GM12874 (cell line): ENCODE results near the gene ZNF764.

Source experiments
- CTCF ChIP-seq: IDR thresholded peaks from 2 replicates; pipeline ENCODE4 v1.5.1; 2011; ENCODE audit warnings: low read depth, mild to moderate bottlenecking, control low read depth, low read length, moderate library complexity; ENCODE audit not compliant: insufficient read depth

Gene ZNF764

GRCh38 chr16:30581457-30581856, 23.3 kb upstream of the ZNF764 start:
- no peak for TF ChIP-seq CTCF

DNA sequence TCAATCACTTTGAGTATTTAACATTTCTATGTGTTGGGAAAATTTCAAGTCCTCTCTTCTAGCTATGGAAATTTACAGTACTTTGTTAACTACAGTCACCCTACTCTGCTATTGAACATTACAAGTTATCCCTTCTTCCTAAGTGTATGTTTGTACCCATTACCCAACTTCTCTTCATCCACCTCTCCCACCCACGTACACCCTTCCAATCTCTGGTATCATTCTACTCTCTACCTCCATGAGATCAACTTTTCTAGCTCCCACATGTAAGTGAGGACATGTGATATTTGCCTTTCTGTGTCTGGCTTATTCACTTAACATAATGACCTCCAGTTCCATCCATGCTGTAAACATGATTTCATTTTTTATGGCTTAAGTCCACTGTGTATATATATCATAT, 16.5 kb upstream of the ZNF764 start:
- TF ChIP-seq CTCF = no peak

DNA sequence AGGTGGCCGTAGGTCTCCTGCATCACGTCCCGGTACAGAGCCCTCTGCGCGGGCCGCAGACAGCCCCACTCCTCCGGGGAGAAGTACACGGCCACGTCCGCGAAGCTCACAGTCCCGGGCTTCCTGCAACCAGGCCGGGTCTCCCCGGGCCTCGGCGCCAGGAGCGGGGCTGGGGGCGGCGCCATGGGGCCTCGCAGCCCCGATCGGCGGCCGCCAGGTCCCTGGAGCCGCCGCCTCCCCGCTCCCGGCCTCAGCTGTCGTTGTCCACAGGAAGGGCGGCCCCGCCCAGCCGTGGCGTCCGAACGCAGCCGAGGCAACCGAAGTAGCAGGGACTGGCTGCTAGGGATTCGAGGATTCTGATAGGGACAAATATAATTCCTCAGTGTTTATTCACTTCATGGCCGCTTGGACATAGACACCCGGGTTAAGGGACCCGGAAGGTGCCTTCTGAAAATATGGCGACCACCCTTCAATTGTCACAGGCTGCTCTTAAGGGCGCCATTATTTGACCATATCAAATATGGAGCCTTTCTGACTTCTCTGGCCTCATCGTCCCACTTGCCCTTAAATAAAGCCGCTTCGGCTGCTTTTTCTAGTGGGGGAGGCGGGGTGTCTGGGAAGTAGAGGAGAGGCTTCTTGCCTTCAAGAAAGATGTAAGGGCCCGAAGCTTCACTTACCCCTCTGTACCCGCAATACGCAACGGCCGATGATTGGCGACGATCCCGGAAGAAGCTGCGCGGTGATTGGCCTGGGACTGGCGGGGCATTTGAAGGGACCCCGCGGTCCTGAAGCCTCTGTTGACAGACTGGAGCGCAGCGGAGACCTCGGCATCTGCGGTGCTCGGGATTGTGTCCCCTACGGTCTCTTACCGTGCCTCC, 13.5 kb upstream of the ZNF764 start, which contains the start of gene ZNF688:
ZNF688 (minus strand) TSS at position 270 of the 878 bp plus-strand sequence; CDS start at position 185, 85 bp downstream.
- no peak for TF ChIP-seq CTCF

- TF ChIP-seq CTCF = no peak
Measured at GRCh38 chr16:30570636-30571444, 12.7 kb upstream of the ZNF764 start.

- no peak for TF ChIP-seq CTCF
Measured at GRCh38 chr16:30569746-30570635, 11.8 kb upstream of the ZNF764 start.

DNA sequence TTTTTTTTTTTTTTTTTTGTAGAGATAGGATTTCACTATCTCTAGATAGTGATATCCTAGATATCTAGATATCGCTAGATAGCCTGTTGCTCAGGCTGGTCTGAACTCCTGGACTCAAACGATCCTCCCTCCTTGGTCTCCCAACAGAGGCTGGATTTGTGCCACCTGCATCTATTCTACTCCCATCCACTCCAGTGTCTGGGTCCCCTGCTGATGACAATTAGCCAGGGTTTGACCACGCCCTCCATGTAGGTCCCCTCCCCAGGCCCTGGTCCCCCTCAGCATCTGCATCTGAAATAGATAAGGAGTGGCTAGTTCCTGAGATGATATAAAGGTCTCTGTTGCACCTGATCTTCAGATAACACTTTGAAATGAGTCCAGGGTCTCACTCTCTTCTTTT, 11.1 kb upstream of the ZNF764 start:
- TF ChIP-seq CTCF = no peak
